Measurements from ENCODE around the gene PLA2G12A.
"Not testable (repeated sequence)": the region's sequence is repeated elsewhere in the genome, so short reads cannot be mapped to it uniquely, and the experiment has no call there.

The PLA2G12A gene

DNA sequence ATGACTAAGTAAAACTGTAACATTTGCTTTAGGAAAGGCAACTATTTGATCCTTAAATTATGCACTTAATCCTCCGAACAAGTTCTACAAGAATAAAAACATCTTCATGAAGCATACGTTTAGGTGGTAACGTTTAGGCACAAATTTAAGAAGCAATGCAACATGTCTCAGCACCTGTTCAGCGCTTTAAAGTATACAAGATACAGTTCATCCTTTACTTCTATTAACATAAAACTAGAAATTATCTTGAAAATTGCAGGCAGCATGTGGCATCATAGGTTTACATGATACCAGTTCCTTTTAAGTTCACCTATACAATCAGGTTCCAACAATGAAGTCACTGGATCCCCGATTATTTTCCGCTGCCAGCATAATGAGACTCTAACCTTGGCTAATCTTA is 1.5 kb downstream of the PLA2G12A start:
- DNase-seq, result no peak

DNA sequence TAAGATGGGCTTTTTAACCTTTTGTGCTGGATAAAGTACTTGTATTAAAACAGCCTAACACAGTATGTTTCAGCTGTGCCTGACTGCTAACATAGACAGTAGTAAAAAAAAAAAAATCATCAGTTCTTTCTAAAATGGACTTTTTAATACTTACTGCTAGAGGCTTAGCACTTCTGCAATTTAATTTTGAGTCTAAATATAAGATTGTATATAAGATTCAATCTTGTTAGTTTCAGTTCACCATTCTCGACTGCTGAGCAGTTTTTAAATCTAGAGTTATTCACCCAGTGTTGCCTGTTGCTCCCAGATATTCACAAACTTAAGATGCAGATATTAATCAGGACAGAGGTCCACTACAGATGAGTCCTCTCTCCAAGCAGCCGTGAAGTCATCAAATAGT is 6.8 kb downstream of the PLA2G12A start:
- no peak for DNase-seq

DNA sequence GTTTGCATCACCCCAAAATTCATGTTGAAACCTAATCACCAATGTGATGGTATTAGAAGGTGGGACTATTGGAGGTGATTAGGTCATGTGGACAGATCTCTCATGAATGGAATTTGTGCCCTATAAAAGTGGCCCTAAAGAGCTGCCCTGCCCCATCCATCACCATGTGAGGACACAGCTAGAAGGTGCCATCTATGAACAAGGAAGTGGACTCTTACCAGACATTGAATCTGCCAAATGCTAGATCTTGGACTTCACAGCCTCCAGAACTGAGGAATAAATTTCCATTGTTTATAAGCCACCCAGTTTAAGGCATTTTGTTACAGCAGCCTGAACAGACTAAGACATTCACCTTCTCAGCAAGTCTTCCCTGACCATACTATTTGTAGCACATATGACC is 7.5 kb downstream of the PLA2G12A start:
- no peak for DNase-seq

DNA sequence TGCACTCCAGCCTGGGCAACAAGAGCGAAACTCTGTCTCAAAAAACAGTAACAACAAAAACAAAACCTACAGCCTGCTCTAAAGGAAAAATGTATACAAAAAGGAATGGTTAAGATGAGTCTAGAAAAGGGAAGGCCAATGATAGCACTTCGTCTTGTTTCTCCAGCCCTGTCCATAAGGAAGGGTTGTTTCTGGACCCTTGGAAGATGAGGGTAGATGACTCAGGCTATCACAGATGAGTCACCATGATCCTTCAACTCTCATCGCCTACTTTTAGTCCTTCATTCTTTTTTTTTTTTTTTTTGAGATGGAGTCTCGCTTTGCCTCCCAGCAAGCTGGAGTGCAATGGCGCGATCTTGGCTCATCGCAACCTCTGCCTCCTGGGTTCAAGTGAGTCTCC is 8.8 kb downstream of the PLA2G12A start:
- DNase-seq, result no peak

DNA sequence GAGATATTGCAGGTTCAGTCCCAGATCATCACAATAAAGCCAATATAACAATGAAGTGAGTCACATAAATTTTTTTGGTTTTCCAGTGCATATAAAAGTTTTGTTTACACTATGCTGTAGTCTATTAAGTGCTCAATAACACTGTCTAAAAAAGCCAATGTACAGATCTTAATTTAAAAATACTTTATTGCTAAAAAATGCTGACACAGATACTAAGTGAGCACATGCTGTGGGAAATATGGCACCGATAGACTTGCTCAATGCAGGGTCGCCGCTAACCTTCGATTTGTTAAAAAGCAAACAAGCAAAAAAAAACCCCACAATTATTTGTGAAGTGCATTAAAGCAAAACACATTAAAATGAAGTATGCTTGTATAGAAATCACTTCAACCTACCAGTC is 10.3 kb downstream of the PLA2G12A start:
- DNase-seq, result no peak

DNA sequence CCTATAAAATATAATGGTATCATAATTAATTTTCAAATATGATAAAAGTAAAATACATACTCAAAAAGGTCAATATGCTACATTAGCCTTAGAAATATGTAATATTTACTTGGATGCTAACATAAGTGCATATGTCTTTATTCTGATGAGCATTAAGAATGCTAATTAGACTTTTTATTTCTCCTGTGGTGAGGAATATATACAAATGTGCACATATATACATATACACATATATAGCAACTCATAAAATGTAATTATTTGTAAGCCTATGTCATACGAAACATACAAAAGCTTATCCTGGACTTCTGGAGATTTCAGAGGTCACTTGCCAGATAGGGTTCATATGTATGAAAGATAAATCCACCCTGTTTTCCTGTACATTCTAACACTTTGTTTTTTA is 11.1 kb downstream of the PLA2G12A start:
- no peak for DNase-seq

DNA sequence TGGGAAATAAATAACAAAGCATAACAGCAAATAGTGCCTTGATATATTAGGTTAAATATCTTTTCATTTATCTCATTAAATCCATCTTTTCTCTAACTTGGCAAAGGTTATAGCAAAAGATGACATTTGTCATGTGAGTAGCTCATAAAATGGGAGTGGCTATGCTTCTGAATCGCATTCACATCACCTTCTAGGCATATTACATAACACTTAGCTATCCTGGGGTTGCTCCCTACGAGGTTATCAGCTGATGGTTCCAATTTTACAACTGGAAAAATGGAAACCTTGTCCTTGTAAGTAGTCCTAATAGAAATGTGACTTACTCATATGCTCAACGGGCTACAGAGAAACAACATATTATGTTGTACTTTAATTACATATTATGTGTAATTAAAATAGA is 16.4 kb downstream of the PLA2G12A start:
- DNase-seq, result no peak

DNA sequence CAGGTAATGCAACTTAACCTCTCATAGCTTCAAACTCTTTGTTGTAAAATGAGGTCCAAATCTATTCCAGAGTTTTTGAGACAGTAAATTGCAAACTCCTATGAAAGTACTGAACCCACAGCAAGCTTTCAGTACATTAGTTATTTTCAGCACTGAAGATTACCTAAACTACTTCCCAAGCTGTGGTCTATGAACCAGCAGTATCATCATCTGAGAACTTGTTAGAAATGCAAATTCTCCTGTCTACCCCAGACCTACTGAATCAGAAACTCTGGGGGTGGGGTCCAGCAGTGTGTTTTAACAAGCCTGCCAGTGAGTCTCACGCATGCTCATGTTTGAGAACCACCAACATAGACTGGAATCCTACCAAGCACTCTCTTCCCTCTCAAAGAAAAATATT is 20.9 kb downstream of the PLA2G12A start:
- DNase-seq, result no peak

DNA sequence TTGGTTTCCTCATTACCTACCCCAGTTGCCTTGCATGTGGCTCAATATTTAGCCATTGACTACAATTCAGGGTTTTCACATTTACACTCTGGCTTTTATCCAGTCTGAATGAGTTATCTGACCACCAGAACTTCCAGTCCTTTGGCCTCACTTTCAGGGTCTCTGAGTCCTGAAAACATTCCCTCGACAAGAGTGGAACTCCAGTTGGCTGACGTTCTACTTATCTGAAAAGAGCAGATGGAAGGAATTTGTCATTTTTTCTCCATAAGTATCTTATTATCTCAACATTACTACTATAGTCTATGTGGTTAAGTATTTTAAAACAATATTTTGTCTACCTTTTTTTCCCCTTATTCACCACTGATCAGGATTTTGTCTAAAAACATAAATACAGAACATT is 21.4 kb downstream of the PLA2G12A start:
- no peak for DNase-seq

DNA sequence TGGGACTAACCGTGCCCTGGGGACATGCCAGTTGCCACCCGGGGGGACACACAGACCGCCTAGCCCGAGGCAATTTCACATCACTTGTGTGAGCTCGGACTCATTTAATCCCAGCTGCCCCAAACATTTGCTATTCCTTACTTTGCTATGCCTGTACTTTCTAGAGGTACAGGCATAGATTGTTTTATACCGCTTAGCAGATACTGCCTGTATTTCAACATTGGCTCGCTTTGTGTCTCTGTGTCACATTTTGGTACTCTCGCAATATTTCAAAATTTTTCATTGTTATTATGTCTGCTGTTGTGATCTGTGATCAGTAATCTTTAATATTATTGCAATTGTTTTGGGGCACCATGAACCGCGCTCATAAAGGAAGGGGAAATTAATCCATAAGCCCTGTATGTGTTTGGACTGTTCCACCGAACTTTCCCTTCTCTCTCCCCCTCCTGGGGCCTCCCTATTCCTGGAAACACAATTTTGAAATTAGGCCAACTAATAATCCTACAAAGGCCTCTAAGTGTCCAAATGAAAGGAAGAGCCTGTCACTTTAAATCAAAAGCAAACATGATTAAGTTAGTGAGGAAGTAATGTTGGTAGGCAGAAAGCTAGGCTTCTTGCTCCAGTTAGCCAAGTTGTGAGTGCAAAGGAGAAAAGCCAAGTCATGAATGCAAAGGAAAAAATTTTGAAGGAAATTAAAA is 26.1 kb downstream of the PLA2G12A start:
- no peak for DNase-seq

DNA sequence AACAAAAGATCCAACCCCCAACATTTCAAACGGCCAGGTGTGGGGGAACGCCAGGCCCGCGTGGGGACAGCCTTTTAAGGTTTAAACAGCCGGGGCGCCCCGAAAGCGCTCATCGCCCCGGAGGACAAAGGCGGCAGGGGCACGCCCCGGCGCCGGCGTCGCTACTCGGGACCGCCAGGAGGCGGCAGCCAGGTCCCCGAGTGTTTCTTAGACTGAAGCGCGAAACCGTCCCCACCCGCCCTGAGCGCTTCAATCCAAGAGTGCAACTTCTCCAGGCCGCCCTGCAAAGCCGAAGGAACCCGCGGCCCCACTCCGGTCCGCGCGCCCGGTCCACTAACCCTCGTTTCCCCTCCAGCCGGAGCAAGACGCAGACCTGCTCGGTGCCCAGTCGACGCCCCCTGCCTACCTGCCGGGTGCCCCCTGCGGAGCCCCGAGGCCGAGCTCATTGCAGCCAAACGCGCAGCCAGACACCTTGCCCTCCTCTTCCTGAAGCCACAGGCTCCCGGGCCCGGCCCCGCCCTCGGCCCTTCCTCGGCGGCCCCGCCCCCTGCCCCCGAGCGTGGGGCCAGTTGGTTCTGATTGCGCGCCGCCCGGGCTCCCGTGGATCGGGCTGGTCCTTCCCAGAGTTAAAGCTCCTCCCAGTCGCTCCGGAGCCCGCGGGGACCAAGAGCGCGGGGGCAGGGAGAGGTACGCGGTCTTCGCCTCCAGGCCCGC is 26.8 kb downstream of the PLA2G12A start, which contains the start of gene CASP6:
CASP6 (minus strand) TSS at position 496 of the 714 bp plus-strand sequence; CDS start at position 446, 50 bp downstream.
- DNase-seq, result peak; percentile 78

DNA sequence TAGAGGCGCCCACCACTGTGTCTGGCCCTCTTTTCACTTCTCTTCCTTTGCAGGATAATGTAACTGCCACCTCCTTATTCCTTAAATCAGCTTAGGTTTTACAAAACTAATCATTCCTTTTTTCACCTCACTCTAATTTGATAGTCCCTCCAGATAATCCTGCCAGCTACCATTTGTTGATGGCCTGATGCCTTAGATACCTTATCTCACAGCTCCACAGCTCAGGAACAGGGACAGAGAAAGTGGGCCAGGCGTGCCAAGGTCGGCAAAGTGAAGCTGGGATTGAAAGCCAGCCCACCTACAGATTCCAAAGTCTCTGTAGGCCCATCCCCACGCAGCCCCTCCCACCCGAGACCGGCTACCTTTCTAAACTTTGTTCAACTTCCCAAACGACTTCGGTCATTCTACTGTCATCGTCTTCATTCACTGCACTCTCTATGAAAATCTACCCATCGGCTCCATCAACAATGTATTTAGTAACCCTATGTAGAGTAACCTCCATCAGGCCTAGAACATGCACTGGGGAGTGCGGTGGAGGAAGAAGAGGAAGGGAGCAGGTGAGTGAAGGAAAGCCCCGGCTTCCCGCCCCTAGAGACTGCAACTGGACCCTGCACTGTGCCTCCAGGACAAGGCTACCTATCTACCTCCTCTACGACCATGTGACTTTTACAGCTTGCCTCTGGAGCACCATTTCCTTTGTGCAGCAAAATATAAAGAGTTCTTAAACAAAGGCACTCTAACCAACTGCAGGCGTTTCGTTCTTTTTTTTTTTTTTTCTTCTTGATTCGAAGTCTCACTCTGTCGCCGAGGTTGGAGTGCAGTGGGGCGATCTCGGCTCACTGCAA is 28.1 kb downstream of the PLA2G12A start:
- no peak for DNase-seq

DNA sequence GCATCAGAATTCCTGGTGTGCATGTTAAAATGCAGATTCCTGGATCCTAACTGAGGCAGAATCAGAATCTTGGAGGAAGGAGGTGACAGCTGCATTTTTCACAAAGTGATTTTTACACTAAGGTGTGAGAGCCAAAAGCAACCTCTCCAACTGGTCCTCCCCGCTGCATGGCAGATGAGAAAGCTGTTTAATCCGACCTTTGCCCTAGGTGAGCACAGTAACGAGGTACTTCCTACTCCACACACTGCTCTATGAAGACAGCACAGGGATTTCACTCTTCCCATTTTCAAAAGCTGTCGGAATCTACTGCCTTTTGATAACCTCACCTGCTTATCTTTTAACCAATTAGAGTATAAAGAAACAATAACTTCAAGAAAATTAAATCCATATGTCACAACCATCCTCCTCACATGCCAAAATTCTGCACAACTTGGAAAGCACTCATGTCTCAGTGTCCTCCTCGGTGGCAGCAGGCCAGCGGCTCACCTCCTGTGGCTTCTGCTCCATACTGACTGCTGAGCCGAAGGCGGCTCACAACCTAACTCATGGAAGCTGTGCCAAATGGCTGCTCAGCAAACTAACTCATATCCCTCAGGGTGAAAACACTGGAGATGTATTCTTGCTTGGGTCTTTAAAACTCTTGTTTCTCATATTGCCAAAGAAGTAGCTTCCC is 30.2 kb downstream of the PLA2G12A start:
- DNase-seq, result no peak

DNA sequence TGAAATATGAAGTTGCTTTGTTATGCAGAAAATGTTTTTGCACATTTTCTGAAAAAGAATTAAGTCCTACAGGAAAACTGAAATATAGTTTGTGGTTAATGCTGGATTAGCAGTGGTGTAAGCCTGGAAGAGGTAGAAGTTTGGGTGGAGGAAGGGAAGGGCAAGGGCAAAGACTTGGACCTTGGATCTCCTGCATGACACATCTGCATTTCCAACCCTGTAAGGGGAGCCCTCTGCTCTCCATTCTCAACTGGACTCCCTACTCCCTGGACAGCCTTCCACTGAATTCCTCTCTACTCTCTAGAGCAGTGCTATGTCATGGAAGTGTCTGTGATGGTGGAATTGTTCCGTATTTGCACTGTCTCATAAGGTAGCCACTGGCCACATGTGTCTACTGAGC is 31.2 kb downstream of the PLA2G12A start:
- DNase-seq, result no peak

DNA sequence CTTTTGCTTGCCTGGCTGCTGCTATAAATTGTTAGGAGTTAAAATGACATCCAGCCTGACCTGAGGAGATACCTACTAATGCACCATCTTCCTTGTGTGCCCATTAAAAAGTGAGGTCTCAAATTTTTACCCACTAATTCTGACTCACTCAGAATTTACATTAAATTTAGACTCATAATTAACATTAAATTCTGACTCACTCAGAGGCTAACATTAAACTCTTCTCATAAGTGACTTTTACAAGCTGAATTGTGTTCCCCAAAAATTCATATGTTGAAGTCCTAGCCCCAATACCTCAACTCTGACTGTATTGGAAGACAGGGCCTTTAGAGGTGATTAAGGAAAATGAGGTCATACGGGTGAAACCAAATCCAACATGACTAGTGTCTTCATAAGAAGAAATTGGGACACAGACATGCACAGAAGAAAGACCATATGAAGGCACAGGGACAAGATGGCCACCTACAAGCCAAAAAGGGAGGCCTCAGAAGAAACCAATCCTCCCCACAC is 38.4 kb downstream of the PLA2G12A start:
- DNase-seq, result no peak

DNA sequence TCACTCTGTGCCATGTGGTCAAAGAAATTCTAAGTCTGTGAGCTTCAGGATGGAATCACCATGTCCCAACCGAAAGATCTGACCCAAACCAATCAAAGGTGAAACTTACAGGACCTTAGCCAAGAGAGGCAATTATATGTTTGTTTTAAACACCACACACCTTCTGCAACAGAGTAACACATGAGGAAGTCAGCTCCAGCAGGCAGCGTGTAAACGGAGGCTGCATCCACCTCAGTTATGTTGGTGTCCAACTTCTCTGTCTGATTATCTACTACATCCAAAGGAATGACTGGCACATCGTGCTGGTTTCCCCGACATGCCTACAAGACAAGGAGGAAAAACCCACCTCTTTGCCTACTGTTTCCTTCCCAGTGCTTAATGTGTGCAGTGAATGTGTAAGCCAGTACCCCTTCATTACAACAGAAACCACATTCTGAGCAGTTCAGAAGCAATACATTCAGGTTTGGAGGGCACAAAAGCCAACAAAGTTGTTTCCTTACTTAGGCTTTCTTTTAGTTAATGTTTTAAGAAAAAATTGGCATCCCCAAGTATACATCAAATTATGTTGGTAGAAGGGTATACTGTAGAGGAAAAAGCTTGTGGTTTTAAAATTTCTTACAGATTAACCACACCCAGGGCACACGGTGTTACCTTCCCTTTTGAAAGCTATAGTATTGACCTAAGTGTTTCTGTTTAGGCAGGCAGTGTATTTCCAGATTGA is 39.0 kb downstream of the PLA2G12A start:
- no peak for DNase-seq

DNA sequence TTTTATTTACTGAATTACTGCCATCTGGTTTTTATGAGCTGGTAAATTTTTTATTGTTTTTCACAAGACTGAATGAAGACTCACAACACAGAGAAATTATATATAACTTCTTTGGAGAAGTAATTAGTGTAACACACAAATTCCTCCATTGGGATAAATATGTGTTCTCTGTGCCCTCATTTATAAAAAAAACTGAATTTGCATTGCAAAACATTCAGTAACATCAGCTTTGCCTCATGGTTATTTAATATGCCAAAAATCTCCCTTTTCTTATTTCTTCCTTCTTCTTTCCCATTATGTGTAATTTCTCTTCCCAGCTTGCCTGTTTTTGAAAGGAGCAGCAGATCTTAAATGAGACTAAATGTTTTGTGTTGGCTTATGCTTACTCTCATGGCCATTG is 45.1 kb downstream of the PLA2G12A start:
- DNase-seq, result no peak

DNA sequence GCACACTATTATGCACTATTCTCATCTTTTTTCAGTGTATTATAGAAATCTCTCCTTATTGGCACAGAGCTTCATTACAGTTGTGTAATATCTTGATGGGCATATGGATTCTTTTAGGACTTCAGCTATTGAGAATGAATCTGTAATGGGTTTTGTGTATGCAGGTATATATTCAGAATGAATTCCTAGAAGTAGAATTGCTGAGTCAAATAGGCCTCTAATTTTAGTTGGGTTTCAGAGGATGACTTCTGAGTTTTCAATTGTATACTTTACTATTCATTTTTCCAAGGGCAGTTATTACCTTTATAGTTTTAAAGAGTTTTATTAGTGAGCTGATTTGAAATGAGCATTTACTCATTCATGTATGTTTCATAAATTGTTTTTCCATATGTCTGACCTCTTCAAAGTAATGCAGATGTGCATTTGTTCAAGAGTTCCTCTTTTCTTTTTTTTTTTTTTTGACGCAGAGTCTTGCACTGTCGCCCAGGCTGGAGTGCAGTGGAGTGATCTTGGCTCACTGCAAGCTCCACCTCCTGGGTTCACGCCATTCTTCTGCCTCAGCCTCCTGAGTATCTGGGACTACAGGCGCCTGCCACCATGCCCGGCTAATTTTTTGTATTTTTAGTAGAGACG is 46.1 kb downstream of the PLA2G12A start:
- DNase-seq, result no peak

DNA sequence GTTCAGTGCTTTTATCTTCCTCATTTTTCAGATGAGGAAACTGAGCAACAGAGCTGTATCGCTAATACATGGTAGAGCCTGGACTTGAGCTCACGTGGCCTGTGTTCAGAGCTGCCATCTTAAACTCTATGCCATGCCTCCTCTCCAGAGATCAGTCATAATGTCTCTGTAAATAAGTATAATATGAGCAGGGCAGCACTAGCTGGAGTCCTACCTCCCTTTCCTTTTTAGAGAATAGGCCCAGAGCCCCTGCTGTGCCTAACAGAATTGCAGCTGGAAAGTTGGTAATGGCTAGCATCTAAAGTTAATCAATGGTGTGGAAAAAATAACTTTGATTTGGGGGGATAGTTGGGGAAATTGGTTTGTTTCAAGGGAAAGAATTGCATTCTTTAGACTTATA is 47.0 kb downstream of the PLA2G12A start:
- DNase-seq, result no peak

DNA sequence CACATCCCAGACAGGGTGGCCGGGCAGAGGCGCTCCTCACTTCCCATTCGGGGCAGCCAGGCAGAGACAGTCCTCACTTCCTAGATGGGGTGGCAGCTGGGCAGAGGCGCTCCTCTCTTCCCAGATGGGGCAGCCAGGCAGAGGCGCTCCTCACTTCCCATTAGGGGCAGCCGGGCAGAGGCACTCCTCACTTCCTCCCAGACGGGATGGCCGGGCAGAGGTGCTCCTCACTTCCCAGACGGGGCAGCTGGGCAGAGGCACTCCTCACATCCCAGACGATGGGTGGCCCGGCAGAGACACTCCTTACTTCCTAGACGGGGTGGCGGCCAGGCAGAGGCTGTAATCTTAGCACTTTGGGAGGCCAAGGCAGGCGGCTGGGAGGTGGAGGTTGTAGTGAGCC is 50.9 kb downstream of the PLA2G12A start:
- not testable (repeated sequence) for DNase-seq

DNA sequence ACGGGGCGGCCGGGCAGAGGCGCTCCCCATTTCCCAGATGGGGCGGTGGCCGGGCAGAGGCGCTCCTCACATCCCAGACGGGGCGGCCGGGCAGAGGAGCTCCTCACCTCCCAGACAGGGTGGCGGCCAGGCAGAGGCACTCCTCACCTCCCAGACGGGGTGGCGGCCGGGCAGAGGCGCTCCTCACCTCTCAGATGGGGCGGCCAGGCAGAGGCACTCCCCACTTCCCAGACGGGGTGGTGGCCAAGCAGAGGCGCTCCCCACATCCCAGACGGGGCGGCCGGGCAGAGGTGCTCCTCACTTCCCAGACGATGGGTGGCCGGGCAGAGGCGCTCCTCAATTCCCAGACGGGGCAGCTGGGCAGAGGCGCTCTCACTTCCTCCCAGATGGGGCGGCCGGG is 51.4 kb downstream of the PLA2G12A start:
- DNase-seq, result not testable (repeated sequence)

DNA sequence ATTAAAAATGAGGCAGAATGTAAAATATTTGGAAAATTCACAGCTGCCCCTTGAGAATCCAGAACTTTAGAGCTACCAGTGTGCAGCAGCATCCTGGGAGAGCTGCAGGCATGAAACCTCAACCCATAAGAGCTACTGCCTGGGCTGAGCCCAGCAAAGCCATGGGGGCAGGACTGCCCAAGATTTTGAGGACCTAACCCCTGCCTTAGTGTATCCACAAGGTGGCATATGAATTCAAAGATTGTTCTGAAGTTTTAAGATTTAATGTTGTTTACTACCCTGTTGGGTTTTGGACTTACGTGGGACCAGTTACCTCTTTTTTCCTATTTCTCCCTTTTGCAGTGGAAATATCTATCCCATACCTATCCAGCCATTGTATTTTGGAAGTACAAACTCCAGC is 53.0 kb downstream of the PLA2G12A start:
- no peak for DNase-seq
